RPMI7951 (cell line): ENCODE measurements around the gene IFFO2. TPM values are rescaled to one million over a fixed set of nuclear protein-coding genes. Genes with fewer than 3 reads are reported as not detected.

Experiments
- DNase-seq: peaks from one replicate; pipeline ENCODE4 v3.0.0-alpha.2; 2012; ENCODE audit warnings: low read depth
- total RNA-seq: library from RNA; depleted of rRNA; stranded (reverse); fragments of >200 nt; shearing (Covaris generic); gene quantifications from 2 replicates; pipeline ENCODE4 v1.2.3, GENCODE V29; 2014

IFFO2 gene
- total RNA-seq, 1 experiment from 2014 or later, result 9.9 TPM

DNA sequence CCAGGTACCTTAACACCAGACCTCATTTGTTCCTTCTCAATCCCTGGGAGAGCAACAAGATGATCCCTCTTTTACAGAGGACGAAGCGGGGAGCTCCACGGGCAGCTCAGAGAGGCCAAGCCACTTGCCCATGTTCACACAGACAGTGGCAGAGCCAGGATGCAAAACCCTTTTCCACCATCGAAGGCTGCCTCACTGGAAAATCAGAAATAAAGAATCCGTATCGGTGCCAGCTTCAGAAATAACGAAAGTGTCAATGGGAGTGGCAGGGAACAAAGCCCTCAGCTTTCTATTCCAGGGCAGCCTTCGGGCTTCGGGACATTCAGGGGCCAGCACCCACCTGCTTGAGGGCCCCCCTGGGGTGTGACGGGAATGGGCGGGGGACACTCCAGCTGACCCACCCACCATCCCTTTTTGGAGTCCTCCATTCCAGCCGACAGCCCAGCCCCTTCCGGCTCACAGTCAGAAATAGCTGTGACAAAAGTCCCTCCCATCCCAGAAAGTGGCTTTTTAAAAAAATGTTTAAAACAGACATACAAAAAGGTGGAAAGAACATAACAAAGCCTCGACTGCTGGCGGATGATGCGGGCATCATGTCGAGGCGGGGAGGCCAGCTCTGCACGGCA, 6.0 kb downstream of the IFFO2 start:
- peak; percentile 64 for DNase-seq

DNA sequence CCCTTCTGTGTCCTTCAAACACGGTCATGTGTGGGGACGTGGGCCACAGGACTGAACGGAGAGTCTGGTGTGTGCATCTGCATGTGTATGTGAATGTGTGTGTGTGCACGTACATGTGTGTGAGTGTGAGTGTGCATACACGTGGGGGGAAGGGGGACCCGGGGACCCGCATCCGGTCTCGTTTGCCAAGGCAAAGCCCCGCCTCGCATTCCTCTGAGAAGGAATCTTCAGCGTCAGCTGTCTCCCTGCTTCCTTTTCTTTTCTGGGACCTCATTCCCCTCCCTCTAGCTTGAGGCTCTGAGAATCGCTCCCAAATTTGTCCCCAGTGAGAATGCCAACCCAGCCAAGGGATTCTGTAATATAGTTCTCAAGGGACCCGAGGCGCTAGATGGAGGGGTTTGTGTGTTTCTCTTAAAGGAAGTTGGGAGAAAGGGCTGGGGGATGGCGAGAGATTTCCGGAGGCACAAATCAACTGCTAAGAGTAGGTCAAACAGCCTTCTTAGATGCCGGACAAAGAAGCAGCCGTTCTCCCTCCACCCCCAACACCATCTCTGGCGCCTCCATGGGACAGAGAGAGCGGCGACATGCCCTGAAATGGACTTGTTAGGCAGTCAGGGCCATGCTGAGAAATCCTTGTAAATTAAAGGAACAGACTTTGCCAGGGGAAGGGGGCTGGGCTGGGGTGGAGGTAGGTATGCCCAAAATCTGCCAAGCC, 6.6 kb downstream of the IFFO2 start:
- DNase-seq, result peak; percentile 73

DNA sequence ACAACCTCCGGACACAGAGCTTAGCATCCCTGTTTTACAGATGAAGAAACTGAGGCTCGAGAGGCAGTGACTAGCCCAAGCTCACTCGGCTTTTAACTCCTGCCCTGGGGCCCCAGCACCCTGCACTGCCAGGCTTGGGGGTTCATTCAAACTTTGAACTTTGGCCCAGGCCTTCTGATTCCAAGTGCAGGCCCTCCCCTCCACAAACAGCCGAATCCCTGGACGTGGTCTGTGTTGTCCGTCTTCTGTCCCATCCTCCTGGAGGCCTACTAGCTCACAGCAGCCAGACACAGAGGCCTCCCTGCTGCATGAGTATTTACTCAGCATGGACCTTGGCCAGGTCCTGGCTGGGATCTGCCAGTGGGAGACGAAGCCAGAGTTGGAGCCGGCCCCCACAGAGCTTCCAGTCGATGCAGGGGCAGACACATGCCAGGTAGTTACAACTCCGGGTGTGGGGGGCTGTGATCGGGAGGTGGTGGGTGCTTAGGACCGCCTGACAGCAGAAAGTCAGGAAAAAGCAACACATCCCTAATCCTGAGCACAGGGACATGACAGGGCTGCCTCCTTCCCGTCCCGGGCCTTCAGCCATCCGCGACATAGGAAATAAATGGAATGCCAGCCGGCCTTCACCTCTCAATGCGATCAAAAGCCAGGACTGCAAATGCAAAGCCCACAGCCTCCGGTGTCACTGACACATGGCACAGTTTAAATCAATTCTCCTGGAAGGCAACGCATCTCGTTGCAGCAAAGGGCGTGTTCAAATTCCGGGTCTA, 7.4 kb downstream of the IFFO2 start:
- peak; percentile 75 for DNase-seq

DNA sequence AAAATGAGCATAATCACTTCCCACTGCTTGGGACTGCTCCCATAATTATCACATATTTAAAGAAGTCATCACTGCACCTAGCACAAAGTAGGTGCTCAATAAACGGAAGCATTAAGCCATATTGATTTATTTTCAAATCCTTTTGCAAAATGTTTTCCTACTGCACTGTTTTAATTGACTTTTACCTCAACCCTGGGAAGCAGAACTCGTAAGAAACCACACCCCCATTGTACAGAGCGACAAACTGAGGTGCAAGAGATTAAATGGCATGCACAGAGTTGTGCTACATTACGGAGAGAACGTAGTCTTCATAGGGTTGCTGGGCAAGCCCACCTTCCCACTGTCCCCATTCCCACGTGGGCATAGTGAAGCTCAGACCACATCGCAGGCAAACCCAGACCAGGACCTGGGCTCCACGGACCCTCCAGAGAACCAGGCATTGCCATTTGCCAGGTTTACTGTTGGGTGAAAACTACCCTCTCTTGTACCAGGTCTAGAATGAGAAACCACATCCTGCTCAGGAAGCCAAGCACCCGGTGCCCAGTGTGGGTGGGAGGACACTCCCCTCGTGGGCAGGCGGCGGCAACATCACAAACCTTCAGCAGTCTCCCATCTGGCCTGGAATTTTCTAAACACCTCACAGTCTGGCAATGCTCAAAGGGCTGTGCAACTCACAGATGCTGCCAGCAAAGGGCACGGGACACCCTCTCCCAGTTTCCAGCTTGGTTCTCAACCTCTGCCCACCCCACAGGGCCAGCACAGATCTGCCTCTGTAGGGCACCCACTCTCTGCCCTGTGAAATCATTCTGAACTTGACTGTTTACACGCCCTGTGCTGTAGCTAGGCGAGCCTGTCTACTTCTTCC, 8.2 kb downstream of the IFFO2 start:
- DNase-seq, result peak; percentile 82

DNA sequence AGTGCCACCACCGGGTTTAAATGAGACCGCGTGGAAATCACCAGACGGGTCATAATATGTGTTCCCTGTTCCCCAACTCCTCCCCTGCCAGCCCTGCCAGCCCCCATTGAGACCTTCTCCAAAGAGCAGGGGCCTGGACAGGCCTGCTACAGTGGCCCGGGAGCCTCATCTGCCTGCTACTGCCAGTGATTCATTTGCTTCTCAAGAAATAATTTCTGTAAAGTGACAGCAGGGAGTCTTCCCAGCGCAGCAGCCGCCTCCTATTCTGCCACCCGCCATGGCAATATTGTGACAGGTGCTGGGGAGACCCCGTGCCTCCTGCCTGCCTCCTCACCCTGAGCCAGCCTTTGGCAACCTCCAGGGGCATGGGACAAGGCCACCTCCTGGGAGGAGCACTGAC, 8.9 kb downstream of the IFFO2 start:
- DNase-seq, result no peak

DNA sequence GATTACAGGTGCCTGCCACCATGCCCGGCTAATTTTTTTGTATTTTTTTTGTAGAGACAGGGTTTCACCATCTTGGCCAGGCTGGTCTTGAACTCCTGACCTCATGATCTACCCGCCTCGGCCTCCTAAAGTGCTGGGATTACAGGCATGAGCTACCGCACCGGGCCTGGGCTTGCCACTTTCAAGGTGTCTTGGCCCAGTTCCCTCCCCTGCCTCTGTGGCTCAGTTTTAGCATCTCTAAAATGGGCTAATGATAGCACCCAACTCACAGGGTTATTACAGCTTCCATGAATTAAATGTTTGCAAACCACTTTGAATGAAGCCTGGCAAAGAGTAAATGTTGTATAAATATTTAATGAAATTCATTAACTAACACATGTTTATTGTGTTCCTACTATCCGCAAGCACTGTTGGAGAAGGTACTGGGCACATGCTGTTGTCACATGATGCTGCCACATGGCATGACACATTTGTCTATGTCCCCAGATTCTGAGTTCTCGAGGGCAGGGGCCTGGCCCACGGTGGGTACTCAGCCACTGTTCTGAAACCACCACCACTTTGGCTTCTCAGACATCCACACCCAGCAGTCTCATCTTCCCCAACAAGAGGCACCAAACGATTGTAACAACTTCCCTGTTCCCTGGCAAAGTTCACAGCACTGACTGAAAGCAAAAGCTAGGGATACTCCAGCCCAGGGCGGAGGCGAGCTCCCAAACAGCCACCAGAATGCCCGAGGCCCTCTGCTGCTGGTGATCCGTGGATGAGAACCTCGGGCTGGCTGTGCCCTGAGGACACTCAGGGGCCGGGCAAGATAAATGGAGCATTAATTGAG, 9.7 kb downstream of the IFFO2 start:
- peak; percentile 61 for DNase-seq

DNA sequence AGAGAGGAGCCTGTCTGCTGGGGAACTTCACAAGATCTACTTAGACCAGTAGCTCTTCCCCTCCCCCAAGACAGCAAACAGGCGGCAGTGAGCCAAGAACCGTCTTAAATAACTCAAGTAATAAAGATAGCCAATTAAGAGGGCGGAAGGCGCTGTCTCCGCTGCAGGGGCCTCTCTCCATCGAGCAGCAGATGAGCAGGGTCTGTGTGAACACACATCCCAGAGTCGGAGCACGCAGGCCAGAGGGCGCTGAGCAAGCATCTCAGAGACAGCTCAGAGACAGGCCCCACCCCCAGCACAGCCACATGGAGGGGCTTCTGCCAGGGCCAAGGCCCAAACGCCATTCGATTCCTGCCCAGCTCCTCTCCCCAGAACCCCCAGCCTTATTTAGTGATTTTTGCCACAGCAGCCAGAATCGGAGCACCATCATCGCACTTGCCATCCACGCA, 11.1 kb downstream of the IFFO2 start:
- peak; percentile 69 for DNase-seq

DNA sequence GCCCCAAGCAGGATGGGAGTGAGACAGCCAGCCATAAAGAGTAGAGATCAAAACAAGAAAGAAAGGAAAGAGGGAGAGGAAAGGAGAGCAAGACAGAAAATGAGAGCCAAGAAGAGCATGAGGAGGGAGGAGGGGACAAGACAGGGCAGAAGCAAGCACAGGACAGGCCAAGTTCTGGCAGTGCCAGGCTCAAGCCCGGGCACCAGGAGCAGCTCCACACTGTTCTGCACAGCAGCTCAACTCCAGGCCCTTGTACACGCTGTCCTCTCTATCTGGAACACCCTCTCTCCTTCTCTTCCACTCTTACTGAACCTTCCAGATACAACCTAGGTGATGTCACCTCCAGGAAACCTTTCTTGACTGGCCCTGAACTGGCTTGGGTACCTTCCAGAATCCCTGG, 11.7 kb downstream of the IFFO2 start:
- no peak for DNase-seq

DNA sequence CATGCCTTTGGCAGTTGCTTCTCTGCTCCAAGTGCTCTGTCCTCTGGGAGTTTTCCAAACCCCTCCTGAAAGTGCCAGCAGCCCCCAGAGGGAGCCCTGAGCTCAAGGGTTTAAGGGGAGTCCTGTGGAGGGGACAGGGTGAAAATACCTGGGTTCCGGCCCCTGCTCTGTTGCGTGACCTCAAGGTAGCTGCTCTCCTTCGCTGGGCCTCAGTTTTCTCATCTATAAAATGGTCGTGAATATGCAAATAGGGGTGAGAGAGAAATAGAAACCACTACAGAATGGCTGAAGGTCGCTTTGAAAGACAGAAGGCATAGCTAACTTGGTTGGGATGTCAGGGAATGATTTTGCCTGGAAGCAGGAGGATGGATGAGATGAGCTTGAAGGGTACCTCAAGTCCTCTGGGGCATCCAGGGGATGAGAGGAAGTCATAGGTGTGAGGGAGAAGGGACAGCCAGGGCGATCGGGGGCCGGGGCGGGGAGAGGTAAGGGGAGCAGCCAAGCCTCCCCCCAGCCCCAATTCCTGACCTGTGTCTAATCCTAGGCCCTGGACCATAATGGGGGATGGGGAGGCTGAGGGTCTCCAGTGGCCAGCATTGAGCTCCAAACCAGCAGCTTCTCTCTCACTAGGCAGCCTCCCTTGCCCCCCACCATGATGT, 12.4 kb downstream of the IFFO2 start:
- DNase-seq, result no peak

DNA sequence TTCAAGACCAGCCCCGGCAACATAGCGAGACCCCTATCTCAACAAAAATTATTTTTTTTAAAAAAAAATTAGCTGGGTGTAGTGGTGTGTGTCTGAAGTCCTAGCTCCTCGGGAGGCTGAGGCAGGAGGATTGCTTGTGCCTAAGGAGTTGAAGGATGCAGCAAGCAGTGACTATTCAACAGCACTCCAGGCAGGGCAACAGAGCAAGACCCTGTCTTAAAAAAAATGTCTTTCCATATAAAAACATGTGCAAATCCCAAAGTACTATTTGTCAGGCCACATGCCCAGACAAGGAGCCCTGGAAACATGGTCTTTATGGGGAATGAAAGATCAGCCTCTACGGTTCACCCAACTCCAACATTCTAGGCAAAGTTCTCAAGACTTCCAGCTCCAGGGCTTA, 13.3 kb downstream of the IFFO2 start:
- no peak for DNase-seq

DNA sequence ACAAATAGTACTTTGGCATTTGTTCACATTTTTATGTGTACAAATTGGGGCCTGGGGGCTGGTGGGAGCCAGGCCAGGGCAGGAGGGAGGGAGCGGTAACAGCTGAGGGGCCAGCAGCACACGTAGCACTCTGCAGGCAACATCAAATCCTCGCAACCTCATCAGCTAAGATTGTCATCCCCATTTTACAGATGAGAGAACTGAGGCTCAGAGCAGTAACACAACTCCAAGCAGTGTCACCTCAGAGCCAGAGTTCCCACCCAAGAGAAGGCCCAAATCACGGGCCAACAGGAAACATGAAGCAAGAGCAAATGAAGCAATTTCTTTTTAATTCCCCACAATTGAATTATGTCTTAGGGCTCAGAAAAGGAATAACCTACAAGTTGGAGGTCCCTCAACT, 14.1 kb downstream of the IFFO2 start:
- DNase-seq, result no peak

DNA sequence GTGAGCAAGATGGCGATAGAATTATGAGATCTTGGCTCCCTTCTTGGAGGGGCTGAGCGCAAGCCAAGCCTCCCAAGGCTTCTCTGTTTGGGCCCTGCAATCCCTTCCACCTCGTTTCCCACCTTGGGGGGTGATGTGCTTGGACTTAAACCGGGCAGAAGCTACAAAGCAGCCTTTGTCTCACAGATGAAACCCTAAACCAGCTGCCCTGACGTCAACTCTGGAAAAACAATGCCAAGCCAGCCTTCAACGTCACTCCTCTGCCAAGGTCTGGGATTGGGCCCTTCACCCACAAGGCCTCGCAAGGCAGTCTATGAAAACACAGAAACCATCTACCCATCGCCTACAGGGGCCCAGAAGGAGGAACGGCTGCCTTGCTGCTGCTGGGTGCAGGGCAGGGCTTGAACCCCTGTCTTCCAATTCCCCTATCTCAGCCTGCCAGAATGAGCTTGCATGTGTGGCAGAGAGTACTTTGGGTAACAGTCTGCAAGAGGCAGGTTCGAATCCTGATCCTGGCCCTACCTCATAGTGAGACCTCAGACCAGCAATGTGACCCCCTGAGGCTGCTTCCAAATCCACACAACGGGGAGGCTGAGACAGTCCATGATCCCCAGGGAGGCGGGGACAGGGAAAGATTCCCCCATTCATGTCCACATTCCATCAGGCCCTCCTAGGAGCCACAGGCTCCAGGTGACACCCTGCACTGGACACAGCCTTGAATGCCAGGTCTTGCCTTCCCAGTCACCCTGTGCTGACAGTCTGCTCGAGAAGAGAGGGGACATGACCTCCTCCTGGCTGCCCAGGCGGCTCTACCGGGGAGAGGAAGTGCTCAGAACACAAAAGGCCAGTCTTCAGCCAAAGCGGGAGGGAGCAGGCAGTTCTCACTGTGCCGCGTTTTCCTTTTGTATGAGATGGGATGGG, 15.0 kb downstream of the IFFO2 start:
- peak; percentile 86 for DNase-seq

DNA sequence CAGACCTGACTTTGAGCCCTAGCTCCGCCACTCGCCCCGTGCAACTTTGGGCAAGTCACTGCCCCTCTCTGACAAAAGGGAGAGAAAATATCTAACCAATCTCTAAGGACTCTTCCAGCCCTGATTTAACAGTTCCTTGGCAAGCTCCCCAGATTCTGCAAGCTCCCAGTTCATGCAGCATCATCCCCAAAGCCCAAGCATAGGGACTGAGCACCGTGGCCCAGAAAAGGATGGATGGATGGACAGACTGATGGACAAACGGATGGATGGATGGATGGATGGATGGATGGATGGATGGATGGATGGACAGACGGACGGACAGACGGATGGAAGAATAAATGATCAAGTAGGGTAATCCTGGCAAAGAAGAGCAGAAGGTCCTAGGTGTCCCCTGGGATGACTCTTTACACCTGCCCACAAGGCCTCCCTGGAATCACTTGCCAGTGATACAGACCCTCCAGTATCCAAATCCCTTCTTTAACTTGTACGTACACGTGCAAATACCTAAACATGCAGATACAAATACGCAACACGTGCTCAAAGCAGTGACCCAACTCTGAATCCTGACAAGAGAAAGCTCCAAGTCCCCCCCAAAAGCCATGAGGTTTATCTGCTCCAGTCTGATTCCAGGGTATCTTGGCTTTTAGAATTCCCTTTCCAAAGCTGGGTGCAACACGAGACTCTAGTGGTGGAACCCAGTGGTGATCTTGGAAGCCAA, 16.0 kb downstream of the IFFO2 start:
- no peak for DNase-seq

DNA sequence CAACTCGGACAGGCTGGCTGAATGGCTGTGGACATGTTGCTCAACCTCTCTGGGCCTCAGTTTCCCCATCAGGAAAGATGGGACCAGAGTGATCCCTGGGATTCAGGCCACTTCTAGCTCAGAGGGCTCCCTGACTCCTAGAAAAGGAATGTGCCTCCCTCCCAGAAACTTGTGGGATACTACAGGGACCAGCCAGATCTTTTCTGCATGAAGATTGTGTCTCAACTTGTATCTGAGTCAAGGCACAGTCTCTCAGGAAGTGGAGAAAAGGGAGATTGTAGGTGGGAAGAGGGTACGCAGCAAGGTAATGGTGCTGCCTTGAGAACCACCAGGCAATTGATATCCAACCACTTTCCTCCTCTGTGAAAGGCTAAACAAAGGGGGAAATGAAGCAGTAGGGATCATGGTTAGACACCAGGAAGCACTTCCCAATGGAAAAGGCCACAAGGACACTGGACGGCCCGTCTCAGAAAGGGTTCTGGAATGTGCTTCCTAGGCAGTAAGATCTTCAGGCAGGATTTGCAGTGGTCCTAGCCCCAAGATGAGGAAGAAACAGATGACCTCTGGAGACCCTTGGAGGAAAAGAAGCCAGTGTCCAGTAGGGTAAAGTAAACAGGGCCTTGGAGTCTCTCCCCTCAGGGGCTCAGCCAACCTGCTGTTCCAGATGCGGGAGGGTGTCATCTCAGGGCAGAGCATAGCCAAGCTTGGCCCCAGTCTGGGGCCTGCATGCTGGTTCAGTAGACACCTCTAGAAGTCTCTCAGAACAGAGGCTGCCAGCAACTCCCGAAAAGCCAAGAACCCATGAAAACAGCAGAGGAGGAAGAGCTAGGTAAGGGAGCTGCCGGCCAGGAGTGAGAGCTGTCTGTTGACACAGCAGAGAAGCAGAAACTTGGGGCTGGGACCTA, 16.8 kb downstream of the IFFO2 start:
- peak; percentile 66 for DNase-seq

DNA sequence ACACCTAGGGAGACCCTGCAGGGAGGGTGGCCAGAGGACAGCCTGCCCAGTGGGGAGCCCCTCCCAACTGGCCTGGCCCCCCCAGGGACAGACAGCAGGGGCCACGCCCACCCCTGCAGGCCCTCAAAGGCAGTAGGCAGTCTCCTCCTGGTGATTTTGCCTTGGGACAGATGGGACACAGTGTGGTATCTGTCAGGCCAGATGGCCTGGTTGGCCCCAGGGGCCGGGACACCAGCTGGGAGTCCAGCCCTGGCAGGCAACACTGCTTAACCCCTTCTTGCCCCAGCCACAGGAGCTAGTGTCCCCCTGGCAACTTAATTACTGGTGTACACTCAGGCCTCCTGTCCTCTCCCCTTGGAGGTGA, 17.8 kb downstream of the IFFO2 start:
- DNase-seq, result peak; percentile 91

DNA sequence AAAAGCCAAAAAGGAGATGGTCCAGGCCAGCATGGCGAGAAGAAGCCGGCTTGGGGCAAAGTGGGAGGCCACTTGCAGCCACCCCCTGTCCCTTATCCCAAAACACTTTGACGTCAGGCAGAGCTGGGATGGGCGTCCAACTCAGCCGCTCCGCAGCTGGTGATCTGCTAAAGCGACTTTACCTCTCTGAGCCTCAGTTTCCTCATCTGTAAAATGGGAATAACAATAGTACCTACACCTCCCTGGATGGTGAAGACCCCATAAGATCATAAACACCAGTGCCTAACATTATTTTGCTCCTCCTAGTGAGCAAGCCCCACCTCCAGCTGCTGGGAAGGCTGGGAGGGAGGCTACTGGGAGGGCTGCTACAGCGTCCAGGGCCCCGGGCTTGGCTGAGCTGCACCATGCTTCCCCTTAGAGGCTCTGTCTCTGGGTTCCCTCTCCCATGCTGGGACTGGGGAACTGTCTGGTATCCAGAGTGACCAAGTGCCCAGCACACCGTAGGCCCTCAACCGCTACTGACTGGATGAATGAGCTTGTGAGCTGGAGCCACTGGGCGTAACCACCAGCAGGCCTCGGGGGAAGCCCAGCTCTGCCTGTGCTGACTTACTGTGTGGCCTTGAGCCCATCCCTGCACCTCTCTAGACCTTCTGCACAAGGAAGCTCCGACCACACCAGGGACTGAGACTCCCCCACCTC, 18.3 kb downstream of the IFFO2 start:
- DNase-seq, result peak; percentile 90

DNA sequence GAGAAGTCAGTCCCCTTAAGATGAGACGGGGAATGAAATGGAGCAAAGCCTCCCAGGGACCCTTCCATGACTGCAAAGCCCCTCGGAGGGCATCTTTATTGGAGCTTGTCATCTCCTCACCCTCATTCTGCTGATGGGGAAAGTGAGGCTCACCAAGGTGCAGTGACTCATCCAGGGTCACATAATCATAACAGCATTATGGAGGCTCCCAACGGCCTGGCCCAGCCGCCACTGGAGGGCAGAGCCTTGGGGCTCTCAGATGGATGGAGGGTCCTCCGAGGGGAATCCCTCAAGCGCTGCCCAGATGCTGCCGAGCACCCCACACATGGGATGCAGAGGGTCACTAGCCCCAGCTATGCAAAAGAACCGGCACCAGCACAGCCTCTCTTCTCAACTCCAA, 18.9 kb downstream of the IFFO2 start:
- DNase-seq, result no peak
